Renal cortex interstitium (tissue), 11 donors: ENCODE measurements around the gene LARP4. TPM values are rescaled to one million over a fixed set of nuclear protein-coding genes. Genes with fewer than 3 reads are reported as not detected.
A peak's percentile ranks its signal among the peaks of the same experiment; 100 is the strongest.
"Not testable (repeated sequence)": the region's sequence is repeated elsewhere in the genome, so short reads cannot be mapped to it uniquely, and the experiment has no call there.

ENCODE experiments used
- DNase-seq, 11 donors: peaks; one replicate each; pipeline ENCODE4 v3.0.0-alpha.2; 2013; ENCODE audit warnings: low read depth in 9 of 11, low spot score in 4 of 11; ENCODE audit errors: extremely low read depth in 1 of 11
- polyA plus RNA-seq, 3 donors: library from polyadenylated mRNA; unstranded; fragments of 120-200 nt; gene quantifications; one replicate each; pipeline ENCODE4 v1.2.1, GENCODE V29; 2013; ENCODE audit not compliant: insufficient read length in 3 of 3

Gene LARP4
- polyA plus RNA-seq, 3 donors: 37.2 to 46.4 (median 45.4) TPM

DNA sequence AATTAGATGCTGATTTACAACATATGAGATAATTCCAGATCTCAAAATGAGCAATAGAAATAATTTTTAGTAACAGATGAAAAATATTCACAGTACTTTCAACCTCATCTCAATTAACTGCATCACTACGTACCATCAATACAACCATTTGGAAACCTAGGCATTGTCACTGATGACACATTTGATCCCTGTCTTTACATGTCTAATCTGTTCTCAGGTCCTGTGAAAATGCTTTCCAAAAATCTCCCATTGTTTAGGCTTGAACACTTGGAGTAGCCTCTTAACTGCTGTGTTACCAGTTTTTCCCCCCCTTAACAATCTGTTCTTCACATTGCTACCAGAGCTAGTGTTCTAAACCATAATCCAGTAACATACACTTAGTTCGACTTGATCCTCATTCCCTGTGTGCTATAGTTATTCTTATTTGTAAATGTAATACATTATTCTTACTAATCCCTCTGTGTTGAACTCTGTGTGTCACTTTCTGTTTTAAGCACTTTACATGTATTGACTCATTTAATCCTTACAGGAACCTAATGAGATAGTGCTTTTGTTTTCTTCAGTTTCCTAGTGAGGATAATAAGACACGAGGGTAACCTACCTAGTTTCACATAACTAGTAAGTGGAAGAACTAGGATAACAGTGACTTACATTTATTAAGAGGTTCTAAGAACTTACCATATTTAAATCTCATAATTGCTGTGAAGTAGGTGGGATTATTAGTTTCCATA lies 41.7 kb downstream of the LARP4 start:
- no peak for DNase-seq

DNA sequence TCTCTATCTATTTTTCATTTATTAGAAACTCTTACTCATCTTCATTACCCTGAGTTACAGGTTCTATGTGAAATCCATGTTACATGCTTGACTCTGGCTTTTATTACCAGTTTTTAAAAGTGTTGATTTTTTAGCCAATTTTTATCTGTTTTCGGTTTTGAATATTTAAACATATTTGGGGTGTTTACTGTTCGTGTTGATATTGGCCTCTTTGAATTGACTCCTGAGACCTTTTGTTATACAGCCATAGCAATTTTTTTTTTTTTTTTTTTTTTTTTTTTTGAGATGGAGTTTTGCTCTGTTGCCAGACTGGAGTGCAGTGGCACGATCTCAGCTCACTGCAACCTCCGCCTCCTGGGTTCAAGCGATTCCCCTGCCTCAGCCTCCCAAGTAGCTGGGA lies 49.0 kb downstream of the LARP4 start:
- not testable (repeated sequence) for DNase-seq

DNA sequence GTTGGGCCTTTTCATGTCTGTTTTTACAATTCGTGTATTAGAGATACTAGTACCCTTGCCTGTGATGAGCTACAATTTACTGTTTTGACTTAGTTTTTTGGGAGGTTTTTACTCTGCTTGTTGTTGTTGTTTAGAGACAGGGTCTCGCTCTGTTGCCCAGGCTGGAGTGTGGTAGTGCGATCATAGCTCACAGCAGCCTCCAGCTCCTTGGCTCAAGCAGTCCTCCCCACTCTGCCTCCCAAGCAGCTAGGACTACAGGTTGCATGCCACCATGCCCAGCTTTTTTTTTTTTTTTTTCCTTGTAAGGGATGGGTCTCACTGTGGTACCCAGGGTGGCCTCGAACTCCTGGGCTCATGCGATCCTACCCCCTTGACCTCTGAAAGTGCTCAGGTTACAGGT lies 52.1 kb downstream of the LARP4 start:
- DNase-seq: no peak

DNA sequence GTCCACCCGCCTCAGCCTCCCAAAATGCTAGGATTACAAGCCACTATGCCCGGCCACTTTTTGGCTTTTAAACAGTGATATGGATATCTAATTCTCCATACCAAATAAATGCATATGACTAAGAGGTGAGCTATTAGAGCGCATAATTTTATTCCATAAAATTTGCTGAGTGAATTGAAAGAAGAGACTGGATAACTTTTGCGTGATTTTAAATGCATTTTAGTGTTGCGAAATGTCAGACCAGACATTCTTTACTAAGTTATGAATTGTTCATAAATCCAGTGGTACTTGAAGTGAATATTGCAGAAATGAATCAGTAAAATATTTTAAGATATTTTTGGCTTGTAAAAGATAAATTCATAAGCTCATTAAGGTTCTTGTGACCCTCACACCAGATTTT lies 53.2 kb downstream of the LARP4 start:
- no peak for DNase-seq

DNA sequence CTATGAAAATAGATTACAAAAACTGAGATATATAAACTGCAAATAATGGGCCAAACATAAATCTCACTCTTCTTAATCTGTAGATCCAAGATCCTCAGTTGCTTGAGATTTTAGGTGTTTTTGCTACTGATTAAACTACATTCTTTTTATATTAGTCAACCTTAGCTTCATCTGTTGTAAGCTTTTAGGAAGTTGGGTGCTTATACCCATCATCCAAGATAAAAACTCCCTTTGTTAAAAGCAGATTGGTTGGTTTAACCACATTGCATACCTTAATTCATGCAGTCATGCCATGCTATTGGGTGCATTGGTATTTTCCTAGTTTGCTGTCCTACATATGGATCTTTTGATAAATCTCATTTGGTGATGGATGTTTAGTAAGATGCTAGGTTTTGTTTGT lies 57.9 kb downstream of the LARP4 start:
- DNase-seq: no peak

DNA sequence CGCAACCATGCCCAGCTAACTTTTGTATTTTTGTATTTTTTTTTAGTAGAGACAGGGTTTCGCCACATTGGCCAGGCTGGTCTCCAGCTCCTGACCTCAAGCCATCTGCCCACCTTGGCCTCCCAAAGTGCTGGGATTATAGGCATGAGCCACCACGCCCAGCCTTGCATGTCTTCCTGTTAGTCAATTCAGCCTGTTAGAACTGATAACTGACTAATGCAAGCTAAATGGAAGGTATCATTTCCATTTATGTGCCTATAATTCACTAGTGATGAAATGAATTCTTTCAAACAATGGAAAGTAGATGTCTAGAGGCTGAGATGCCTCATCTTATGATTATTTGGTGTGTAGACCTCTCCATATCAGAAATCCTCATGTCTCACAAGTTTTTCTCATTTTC lies 66.8 kb downstream of the LARP4 start:
- no peak for DNase-seq

DNA sequence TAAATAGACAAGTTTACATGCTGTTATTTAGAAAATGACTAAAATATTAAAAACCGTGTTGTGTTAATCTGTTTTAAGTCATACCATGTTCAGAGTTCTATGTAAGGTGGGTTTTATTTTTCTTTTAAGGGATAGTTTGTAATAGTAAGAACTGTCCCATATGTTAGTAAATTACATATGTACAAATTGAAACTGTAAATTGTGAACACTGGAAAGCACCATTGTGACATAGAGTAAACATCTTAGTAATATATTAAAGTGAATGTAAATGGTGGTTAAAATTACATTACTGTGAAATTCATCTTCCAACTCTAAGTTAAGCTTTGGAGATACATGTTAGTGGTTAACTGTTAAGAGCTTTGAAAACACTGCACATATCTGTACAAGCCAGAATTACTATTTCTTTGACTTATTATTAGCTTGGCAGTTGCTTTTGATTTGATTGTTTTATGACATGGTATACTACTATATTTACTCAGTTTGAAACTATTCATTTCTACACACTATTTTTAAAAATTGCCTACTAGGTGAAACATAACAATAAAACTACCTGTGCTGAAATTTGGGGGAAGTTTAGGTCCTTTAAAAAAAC lies 76.7 kb downstream of the LARP4 start:
- DNase-seq: no peak

DNA sequence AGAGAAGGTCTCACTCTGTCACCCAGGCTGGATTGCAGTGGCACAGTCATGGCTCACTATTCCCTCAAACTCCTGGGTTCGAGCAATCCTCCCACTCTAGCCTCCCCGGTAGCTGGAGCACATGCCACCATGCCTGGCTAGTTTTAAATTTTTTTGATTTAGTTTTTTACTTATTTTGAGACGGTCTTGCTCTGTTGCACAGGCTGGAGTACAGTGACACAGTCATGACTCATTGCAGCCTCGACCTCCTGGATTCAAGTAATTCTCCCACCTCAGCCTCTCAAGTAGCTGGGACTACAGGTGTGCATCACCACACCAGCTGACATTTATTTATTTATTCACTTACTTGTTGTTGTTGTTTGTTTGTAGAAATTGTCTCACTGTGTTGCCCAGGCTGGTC lies 81.9 kb downstream of the LARP4 start:
- no peak for DNase-seq

DNA sequence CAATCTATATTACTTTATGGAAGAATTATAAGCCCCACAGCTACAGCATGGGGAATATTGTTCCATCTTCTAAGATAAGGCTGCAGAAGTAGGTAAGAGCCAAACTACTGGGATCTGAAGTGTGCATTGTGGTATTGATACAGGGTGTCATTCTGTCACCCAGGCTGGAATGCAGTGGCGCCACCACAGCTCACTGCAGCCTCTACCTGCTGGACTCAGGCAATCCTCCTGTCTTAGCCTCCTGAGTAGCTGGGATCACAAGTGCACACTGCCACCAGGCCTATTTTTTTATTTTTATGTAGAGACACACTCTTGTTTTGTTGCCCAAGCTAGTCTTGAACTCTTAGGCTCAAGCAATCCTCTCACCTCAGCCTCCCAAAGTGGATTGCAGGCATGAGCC lies 82.8 kb downstream of the LARP4 start:
- no peak for DNase-seq

DNA sequence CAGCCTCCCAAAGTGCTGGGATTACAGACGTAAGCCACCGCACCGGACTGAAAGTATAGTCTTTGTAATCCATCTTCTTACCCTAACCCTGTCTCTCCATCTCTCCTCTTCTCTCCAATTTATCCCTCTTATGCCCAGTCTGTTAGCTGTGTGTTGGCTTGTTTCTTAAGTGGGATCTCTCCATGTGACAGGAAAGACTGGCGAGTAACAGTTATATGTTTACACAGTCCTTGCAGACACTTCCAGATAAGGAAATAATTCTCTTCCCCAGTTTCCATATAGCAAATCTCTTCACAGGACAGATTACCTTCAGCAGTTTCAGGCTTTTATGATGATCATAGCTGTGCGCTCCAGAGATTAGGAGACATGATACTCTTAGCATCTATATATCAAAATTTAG lies 88.1 kb downstream of the LARP4 start:
- DNase-seq: no peak

DNA sequence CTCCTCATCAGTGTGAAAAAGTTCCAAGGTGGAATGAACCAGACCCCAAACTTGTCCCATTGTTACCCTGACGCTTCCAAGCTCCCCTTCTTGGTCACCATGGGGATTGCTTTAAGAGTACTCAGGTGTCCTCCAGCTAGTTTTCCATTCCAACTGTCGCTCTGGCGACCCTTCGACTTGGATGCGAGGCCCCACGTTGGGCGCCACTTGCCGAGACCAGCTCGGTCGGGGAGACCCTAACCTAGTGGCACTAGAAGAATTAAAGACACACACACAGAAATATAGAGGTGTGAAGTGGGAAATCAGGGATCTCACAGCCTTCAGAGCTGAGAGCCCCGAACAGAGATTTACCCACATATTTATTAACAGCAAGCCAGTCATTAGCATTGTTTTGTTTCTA lies 97.4 kb downstream of the LARP4 start:
- DNase-seq: not testable (repeated sequence)

DNA sequence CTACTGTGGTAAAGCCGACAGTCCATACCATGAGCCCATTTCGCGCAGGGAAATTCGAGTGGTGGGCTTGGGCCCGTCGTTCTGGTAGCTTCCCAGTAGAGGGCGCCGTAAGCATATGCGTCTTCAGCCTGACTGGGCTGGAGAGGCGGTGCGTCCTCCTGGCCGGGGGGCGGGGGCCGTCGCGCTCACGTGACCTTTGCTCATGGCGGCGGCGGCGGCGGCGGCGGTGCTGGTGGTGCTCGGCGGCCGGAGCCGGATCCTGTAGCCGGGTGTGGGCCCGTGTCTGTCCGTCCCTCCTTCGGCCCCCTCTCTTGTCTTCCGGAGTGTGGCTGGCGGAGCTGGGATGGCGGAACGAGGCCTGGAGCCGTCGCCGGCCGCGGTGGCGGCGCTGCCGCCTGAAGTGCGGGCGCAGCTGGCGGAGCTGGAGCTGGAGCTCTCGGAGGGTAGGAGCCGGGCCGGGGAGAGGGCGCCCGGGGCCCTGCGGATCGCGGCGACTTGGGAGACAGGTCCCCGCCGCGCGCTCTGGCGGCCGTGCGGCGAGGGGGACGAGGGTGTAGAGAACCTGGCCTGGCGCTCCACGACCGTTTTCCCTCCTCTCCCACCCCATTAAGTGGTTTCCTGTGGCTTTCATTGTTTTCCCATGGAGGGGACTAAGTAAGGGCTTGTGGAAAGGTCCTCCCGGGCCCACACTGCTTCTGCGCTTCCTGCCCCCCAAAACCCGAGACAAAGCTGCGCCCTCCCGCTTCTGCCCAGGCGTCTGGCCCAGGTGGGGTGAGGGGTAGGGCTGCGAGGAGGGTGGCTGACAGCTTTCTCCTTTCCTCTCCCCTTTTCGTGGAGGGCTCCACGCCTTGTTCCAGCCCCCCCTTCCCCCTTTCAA lies 104.4 kb downstream of the LARP4 start, which contains the start of gene DIP2B:
DIP2B (plus strand) TSS at position 188 of the 877 bp plus-strand sequence; CDS start at position 344, 156 bp downstream.
- peak; percentile 68 to 92 (median 87) for DNase-seq

DNA sequence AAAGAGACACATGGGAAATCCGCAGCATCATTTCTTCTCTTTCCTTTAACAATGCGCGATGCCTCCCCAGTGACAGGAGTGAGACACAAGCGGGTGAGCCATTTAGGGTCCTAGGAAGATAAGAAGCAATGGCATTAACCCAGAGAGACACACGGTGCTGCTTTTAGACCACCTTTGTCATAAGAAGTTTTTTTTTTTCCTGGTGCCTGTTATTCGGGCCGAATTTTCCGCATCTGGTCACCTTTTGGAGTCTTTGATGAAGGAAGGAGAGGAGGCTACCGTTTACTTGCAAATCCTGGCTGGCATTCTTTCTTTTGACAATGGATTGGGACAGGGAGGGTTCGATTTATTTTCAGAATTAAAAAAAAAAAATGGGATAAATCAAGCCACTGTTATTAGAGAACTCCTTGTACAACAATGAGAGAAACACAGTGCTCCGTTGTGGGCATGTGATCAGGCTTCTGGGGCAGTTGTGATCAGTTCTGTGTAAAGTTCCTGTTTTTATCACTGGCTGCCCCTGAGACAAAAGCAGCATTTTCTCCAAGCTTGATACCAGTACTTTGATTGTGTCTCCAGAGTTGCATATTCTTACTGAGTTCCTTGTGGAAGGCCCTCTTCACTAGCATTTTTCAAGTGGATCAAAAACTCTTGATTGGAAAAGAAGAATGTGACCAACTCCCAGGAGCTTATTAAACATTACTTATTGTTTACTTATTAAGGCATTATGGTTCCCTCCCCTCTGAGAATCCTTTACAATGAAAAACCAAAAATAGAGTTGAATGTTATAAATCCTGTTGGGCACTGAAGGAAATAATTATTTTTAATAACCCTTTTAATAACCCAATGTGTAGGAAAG lies 105.2 kb downstream of the LARP4 start:
- DNase-seq: peak in 2 of 11 donors; percentile 9 to 34

DNA sequence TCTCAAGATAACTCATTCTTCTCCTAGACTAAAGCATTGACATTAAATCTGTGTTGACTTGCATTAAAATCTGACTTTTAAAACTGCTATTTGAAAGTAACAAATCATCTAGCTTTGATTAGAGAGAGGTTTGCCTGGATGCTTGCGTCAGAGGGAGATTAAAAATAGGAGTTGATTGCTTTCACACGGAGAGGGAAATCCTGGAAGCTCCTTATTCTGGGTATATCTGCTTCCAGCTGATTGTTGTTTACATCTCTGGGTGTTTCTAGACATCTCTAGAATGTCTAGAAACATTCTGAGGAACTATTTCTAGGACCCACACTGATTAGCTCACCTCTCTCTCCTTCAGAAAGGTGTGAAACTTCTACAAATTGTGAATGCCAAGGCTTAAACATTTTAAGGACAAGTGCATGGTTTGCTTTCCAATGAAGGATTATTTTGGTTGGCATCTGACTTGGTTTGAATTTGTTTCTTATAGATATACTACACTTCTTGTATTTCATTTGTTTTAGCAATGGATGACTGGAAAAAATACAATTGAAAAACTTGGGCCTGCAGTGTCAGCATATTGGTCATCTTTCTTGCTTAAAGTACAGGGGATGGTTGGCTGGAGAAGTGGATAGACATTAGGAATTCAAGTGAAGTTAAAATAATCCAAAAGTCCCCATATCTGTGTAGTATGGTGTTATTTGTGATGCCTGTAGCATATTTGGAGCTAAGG lies 106.2 kb downstream of the LARP4 start:
- DNase-seq: no peak

DNA sequence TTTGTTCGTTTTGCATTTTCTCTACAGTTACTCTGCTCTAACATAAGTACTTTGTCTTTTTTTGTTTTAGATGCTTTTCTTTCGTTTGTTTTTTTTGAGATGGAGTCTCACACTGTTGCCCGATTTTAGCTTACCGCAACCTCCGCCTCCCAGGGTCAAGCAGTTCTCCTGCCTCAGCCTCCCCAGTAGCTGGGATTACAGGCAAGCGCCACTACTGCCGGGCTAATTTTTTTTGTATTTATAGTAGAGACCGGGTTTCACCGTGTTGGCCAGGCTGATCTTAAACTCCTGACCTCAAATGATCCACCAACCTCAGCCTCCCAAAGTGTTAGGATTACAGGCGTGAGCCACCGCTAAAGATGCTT lies 106.8 kb downstream of the LARP4 start:
- DNase-seq: no peak

DNA sequence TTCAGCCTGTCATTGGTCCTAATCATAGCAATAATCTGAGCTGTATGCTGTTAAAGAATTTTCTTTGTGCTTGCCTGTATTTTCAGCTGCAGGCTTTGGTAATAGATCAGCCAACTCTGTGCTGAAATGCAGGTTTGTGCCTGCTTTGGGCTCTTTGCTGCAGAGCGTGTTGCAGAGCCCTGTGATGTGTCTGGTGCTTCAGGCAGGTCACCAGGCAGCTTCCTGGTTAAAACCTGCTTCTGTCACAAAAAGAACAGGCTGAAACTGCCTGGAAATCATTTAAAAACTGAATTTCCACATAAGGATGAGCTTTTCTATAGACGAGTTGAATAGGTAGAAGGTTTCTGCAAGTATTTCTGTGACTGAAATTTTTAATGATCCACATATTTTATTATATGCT lies 107.2 kb downstream of the LARP4 start:
- DNase-seq: no peak

DNA sequence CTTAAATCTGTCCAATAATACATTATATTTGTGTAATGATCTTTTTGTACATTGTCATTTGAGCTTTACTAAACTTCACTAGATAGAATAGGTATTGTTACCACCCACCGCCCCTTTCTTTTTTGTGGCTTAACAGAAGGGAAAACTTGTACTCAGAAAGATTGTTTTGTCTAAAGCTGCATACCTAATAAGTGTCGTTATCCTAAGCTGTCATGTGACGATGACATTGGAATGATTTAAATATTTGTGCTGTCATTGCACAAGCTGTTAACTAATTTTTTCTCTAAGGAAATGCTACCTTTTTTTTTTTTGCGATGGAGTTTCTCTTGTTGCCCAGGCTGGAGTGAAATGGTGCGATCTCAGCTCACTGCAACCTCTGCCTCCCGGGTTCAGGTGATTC lies 107.7 kb downstream of the LARP4 start:
- no peak for DNase-seq

DNA sequence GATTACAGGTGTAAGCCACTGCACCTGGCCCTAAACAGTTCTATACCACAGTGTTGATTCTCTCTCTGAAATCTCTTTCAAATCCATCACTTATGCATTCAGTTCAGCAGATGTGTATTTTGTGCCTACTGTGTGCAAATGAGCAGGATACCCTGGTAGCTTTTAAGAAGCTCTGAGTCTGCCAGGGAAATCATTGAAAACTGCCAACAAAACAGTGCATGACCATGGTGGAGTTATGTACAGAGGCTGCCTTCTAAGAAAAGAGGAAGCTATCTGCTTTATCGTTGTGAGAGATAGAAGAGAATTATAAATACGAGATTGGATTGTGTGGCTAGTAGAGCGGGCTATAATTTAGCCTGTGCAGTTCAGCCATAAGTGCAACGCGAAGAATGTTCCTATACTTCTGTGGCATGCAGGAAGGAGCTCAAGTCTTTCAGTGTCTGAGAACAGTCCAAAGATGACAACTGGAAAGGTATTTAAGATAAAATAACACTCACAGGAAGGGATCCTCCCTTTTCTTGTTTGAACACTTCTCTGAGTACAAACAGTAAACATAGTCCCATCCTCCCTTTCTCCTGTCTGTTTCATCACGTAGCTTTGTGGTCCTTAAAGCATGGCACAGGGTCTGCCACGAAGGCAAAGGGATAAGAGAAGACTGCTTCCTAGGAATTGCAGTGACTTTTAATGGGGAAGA lies 108.4 kb downstream of the LARP4 start:
- no peak for DNase-seq
